Sigmoid colon (tissue), 4 donors: Measurements from ENCODE around the gene SPRYD4.

Source experiments
- EP300 ChIP-seq, 4 donors: sonication (generic); formaldehyde crosslinking; IDR thresholded peaks; one replicate each; pipeline ENCODE4 v1.6.1; 2017; ENCODE audit warnings: antibody characterized with exemption in 4 of 4
- POLR2A ChIP-seq, 2 donors: fragments of 450-650 bp; IDR thresholded peaks; one replicate each; pipeline ENCODE4 v1.6.1; 2016; ENCODE audit warnings: antibody characterized with exemption in 2 of 2, mild to moderate bottlenecking in 2 of 2, moderate library complexity in 2 of 2
- POLR2AphosphoS5 ChIP-seq, 4 donors: sonication (generic); formaldehyde crosslinking; IDR thresholded peaks; one replicate each; pipeline ENCODE4 v1.6.1; 2017; ENCODE audit warnings: antibody characterized with exemption in 4 of 4
- TF ChIP-seq, protein P1 (sequence below), 4 experiments: fragments of 450-650 bp in 3 of 4; fragments of 200-600 bp in 1 of 4; IDR thresholded peaks; one replicate each; pipeline ENCODE4 v1.5.1; 2016 to 2019; ENCODE audit warnings: antibody characterized with exemption in 4 of 4, mild to moderate bottlenecking in 3 of 4, moderate library complexity in 2 of 4

DNA sequence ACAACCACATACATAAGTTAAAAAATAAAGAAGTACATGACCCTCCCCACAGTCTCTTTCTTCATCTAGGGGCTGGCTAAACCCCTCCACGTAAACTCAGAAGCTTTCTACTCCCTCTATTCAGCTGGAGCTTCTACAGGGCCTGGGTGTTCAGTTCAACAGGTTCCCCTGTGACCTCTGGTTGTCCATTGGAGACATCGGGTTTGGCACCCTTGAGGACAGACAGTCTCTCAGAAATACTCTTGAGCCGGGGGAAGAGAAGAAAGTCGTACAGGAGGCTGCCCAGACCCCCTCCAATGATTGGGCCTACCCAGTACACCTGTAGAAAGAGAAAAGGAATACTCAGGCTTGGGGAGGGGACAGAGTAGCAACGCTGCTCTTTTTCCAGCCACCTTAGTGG, 17.2 kb upstream of the SPRYD4 start:
- TF ChIP-seq, protein P1, sequence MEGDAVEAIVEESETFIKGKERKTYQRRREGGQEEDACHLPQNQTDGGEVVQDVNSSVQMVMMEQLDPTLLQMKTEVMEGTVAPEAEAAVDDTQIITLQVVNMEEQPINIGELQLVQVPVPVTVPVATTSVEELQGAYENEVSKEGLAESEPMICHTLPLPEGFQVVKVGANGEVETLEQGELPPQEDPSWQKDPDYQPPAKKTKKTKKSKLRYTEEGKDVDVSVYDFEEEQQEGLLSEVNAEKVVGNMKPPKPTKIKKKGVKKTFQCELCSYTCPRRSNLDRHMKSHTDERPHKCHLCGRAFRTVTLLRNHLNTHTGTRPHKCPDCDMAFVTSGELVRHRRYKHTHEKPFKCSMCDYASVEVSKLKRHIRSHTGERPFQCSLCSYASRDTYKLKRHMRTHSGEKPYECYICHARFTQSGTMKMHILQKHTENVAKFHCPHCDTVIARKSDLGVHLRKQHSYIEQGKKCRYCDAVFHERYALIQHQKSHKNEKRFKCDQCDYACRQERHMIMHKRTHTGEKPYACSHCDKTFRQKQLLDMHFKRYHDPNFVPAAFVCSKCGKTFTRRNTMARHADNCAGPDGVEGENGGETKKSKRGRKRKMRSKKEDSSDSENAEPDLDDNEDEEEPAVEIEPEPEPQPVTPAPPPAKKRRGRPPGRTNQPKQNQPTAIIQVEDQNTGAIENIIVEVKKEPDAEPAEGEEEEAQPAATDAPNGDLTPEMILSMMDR (IDR thresholded peaks at IDR 0.05) = no peak
- no peak for TF ChIP-seq POLR2AphosphoS5 (IDR thresholded peaks at IDR 0.05)
- no peak for TF ChIP-seq POLR2A (IDR thresholded peaks at IDR 0.05)
- no peak for TF ChIP-seq EP300 (IDR thresholded peaks at IDR 0.05)
